ENCODE measurements around the gene MISP3.

The MISP3 gene

GRCh38 chr19:14054099-14054498 is 18.5 kb upstream of the MISP3 start:
- no peak for DNase-seq

GRCh38 chr19:14054721-14055120 is 17.9 kb upstream of the MISP3 start:
- no peak for DNase-seq

- no peak for DNase-seq
Measured at GRCh38 chr19:14055396-14055795, 17.2 kb upstream of the MISP3 start.

- DNase-seq = no peak
Measured at GRCh38 chr19:14056069-14056666, 16.4 kb upstream of the MISP3 start.

GRCh38 chr19:14056741-14057356 is 15.7 kb upstream of the MISP3 start:
- no peak for DNase-seq

- no peak for DNase-seq
Measured at GRCh38 chr19:14058182-14059092, 14.1 kb upstream of the MISP3 start.

- peak in 1 of 2 experiments; percentile 17 for DNase-seq
Measured at GRCh38 chr19:14059093-14059480, 13.5 kb upstream of the MISP3 start.

GRCh38 chr19:14059652-14060155 is 12.9 kb upstream of the MISP3 start:
- DNase-seq = no peak

GRCh38 chr19:14061081-14061749 is 11.4 kb upstream of the MISP3 start:
- DNase-seq = no peak

GRCh38 chr19:14061751-14062557 is 10.6 kb upstream of the MISP3 start, which contains the start of gene PALM3:
Gene PALM3, minus strand, starts transcription at chr19:14062076. Its CDS starts 96 bp downstream, at chr19:14061980.
- no peak for DNase-seq

- no peak for DNase-seq
Measured at GRCh38 chr19:14062558-14062855, 10.1 kb upstream of the MISP3 start.

- DNase-seq = no peak
Measured at GRCh38 chr19:14063105-14063504, 9.5 kb upstream of the MISP3 start.

- no peak for DNase-seq
Measured at GRCh38 chr19:14066134-14066533, 6.5 kb upstream of the MISP3 start.

GRCh38 chr19:14070268-14071050 is 2.1 kb upstream of the MISP3 start:
- no peak for DNase-seq

GRCh38 chr19:14073261-14073924 is 807 bp downstream of the MISP3 start:
- DNase-seq = peak; percentile 60 to 68

GRCh38 chr19:14073925-14074838 is 1.6 kb downstream of the MISP3 start:
- no peak for DNase-seq

GRCh38 chr19:14078411-14078810 is 5.8 kb downstream of the MISP3 start:
- peak; percentile 75 to 78 for DNase-seq

- peak; percentile 99 for DNase-seq
Measured at GRCh38 chr19:14080887-14081796, 8.6 kb downstream of the MISP3 start.

All from Kasumi-1 (cell line).